Breast epithelium (tissue), 3 donors: ENCODE data around the gene YEATS4.

Experiments
- CTCF ChIP-seq, 3 donors: fragments of 450-650 bp; IDR thresholded peaks; one replicate each; pipeline ENCODE4 v1.5.1; 2016 to 2017; ENCODE audit warnings: antibody characterized with exemption in 3 of 3, mild to moderate bottlenecking in 3 of 3, moderate library complexity in 3 of 3
- POLR2A ChIP-seq: fragments of 450-650 bp; IDR thresholded peaks from one replicate; pipeline ENCODE4 v1.6.1; 2016; ENCODE audit warnings: antibody characterized with exemption, mild to moderate bottlenecking, moderate library complexity
- POLR2AphosphoS5 ChIP-seq, 3 donors: sonication (generic); formaldehyde crosslinking; IDR thresholded peaks; one replicate each; pipeline ENCODE4 v1.6.1; 2017; ENCODE audit warnings: antibody characterized with exemption in 3 of 3

- TF ChIP-seq CTCF (IDR thresholded peaks at IDR 0.05) (no peak), POLR2AphosphoS5 (IDR thresholded peaks at IDR 0.05) (no peak), POLR2A (no peak)
Measured at GRCh38 chr12:69355363-69356028, 4.0 kb upstream of the YEATS4 start.
